Gastroesophageal sphincter (tissue), 4 donors: Measurements from ENCODE around the gene CLSTN1. TPM values are rescaled to one million over a fixed set of nuclear protein-coding genes. Genes with fewer than 3 reads are reported as not detected.

Experiments used
- ATAC-seq: fragments of 150-250 bp; one replicate; pipeline ENCODE4 v1.9.1; 2016; ENCODE audit warnings: mild to moderate bottlenecking, moderate library complexity
- H3K27ac ChIP-seq, 4 donors: fragments of 200-600 bp; sonication (generic) in 3 of 4; 1 replicate in 3 of 4; 2 replicates in 1 of 4; pipeline ENCODE4 v1.5.1; 2016 to 2019
- H3K27me3 ChIP-seq: fragments of 200-600 bp; sonication (generic); one replicate; pipeline ENCODE4 v1.5.1; 2019
- H3K36me3 ChIP-seq, 2 donors: fragments of 200-600 bp; sonication (generic); one replicate each; pipeline ENCODE4 v1.5.1; 2019; ENCODE audit warnings: control low read depth in 1 of 2
- H3K4me1 ChIP-seq, 3 donors: fragments of 200-600 bp; sonication (generic); 1 replicate in 2 of 3; 2 replicates in 1 of 3; pipeline ENCODE4 v1.5.1; 2016 to 2019; ENCODE audit warnings: control low read depth in 2 of 3
- H3K4me3 ChIP-seq, 2 donors: fragments of 200-600 bp; sonication (generic); one replicate each; pipeline ENCODE4 v1.5.1; 2019; ENCODE audit warnings: mild to moderate bottlenecking in 1 of 2, moderate library complexity in 1 of 2
- H3K9me3 ChIP-seq, 3 donors: fragments of 200-600 bp; sonication (generic); one replicate each; pipeline ENCODE4 v1.5.1; 2017 to 2019; ENCODE audit warnings: control low read depth in 2 of 3
- EP300 ChIP-seq: sonication (generic); formaldehyde crosslinking; IDR thresholded peaks from one replicate; pipeline ENCODE4 v1.6.1; 2017; ENCODE audit warnings: antibody characterized with exemption, mild to moderate bottlenecking
- POLR2A ChIP-seq, 2 donors: fragments of 450-650 bp; IDR thresholded peaks; one replicate each; pipeline ENCODE4 v1.6.1; 2017; ENCODE audit warnings: antibody characterized with exemption in 2 of 2, mild to moderate bottlenecking in 2 of 2, moderate library complexity in 1 of 2
- POLR2AphosphoS5 ChIP-seq: sonication (generic); formaldehyde crosslinking; IDR thresholded peaks from one replicate; pipeline ENCODE4 v1.6.1; 2017; ENCODE audit warnings: antibody characterized with exemption
- WGBS, 2 donors: methylation state at CpG; one replicate each; pipeline ENCODE4 v1.1.5; 2018; ENCODE audit warnings: low coverage in 1 of 2; 5-methylcytosine and 5-hydroxymethylcytosine counted together
- total RNA-seq, 4 donors: library from RNA; depleted of rRNA; stranded (reverse); fragments of >200 nt; gene quantifications; one replicate each; pipeline ENCODE4 v1.1.0, GENCODE V29; 2016
- TF ChIP-seq, protein P1 (sequence below), 4 experiments: fragments of 200-600 bp in 2 of 4; fragments of 450-650 bp in 2 of 4; sonication (generic) in 1 of 4; IDR thresholded peaks; one replicate each; pipeline ENCODE4 v1.5.1; 2017 to 2019; ENCODE audit warnings: antibody characterized with exemption in 4 of 4, mild to moderate bottlenecking in 2 of 4, moderate library complexity in 2 of 4

CLSTN1 gene
- total RNA-seq, 4 donors from 2014 or later, result 45.1 to 95.4 (median 58.7) TPM

DNA sequence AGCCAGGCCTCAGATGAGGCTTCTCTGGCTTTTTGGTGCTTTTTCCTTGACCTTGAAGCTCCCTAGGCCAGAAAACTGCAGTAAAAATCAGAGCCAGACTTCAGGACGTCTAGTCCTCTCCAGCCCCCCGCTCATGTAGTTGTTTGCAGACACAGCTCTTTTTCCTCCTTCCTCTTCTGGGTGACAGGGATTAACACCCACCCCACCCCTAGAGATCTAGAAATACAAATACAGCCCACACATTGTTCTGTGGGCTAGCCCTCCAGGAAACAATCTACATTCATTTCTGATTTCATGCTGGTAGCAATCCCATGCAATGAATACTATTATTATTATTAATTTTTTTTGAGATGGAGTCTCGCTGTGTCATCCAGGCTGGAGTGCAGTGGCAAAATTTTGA, 9.9 kb upstream of the CLSTN1 start:
- Histone ChIP-seq H3K36me3 (no peaks in the 10 kb centered on the region), H3K9me3 (no peaks in the 10 kb centered on the region)

DNA sequence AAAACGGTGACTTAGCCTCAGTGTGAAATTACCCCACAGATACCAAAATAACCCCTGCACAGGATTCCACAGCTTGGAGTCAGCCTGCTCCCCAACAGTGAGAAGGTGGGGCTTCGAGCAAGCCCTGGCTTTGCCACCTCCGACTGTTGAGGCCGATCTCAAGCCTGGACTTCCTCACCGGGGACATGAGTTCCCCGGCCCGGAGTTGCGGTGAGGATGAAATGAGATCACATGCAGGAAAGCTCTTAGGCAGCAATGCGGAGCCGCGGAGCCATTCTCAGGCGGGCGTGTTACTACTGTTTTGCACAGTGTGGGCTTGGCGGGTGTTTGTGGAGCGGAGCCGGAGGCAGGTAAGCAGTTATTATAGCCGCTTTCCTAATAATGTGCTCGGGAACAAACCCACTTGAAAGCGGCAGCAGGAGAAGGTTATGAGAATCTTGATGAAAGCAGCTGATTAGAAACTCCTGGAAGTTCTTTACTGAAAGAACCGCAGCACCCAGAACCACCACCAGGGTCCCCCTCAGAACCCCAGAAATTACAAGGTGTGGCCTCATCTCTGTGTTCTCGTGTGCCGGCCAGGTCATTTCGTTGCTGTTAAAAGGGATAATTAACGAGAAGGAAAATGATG, 3.9 kb upstream of the CLSTN1 start:
- H3K4me1 ChIP-seq, result peaks cover 0 to 24% (median 12%) of the 10 kb centered on the region in 3 donors
- no peak for TF ChIP-seq EP300
- WGBS, 2 donors, result 73 to 86% methylated on average over 13 to 18 of the region's 24 CpGs
- H3K36me3 ChIP-seq, result no peaks in the 10 kb centered on the region
- ATAC-seq, result no peak
- no peak overlapping the region for H3K27ac ChIP-seq
- H3K9me3 ChIP-seq, result no peaks in the 10 kb centered on the region
- H3K4me3 ChIP-seq, result no peak overlapping the region
- H3K27me3 ChIP-seq, result no peaks in the 10 kb centered on the region

More for the DNA sequence above, 9.9 kb upstream of the CLSTN1 start:
- no peak overlapping the region for H3K4me3 ChIP-seq
- H3K27me3 ChIP-seq, result no peaks in the 10 kb centered on the region
- TF ChIP-seq POLR2AphosphoS5 (no peak), EP300 (no peak), POLR2A (IDR thresholded peaks at IDR 0.05) (no peak)
- TF ChIP-seq, protein P1, sequence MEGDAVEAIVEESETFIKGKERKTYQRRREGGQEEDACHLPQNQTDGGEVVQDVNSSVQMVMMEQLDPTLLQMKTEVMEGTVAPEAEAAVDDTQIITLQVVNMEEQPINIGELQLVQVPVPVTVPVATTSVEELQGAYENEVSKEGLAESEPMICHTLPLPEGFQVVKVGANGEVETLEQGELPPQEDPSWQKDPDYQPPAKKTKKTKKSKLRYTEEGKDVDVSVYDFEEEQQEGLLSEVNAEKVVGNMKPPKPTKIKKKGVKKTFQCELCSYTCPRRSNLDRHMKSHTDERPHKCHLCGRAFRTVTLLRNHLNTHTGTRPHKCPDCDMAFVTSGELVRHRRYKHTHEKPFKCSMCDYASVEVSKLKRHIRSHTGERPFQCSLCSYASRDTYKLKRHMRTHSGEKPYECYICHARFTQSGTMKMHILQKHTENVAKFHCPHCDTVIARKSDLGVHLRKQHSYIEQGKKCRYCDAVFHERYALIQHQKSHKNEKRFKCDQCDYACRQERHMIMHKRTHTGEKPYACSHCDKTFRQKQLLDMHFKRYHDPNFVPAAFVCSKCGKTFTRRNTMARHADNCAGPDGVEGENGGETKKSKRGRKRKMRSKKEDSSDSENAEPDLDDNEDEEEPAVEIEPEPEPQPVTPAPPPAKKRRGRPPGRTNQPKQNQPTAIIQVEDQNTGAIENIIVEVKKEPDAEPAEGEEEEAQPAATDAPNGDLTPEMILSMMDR (IDR thresholded peaks at IDR 0.05), result no peak
- ATAC-seq, result no peak
- H3K27ac ChIP-seq, result no peak overlapping the region
- peaks cover 0 to 19% (median 8%) of the 10 kb centered on the region in 3 donors for H3K4me1 ChIP-seq
- 86 to 100% methylated on average over 1 to 3 of the region's 3 CpGs for WGBS, 2 donors

DNA sequence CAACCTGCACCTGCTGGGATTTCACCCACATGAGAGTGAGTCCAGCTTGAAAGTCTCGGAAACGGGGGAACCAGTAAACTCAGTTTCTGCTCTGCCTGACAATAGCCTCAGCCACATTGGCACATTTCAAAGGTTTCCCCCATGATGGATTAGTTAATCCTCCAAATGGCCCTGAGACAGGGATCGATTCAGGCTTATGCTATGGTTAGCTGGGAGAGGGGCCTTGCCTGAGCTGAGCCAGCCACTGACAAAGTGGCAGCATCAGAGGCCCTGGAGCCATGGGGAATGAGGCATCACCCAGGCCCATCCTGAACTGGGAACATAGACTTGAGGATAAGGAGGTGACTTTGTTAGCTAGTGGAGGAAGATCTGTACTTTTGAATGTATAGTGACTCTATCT, 2.9 kb upstream of the CLSTN1 start:
- WGBS, 2 donors, result 79% methylated on average over 2 of the region's 3 CpGs; no CpG with 5 or more reads in 1 of the 2 donors
- TF ChIP-seq POLR2AphosphoS5, result no peak
- TF ChIP-seq EP300, result no peak
- TF ChIP-seq, protein P1 (IDR thresholded peaks at IDR 0.05), result no peak
- TF ChIP-seq POLR2A (IDR thresholded peaks at IDR 0.05), result no peak
- Histone ChIP-seq H3K27ac (peak overlapping the region in 3 of 4 donors; percentile 96 to 97 (median 97)), H3K36me3 (no peaks in the 10 kb centered on the region), H3K27me3 (no peaks in the 10 kb centered on the region), H3K4me1 (peaks cover 0 to 34% (median 12%) of the 10 kb centered on the region in 3 donors), H3K9me3 (no peaks in the 10 kb centered on the region), H3K4me3 (no peak overlapping the region)
- no peak for ATAC-seq

DNA sequence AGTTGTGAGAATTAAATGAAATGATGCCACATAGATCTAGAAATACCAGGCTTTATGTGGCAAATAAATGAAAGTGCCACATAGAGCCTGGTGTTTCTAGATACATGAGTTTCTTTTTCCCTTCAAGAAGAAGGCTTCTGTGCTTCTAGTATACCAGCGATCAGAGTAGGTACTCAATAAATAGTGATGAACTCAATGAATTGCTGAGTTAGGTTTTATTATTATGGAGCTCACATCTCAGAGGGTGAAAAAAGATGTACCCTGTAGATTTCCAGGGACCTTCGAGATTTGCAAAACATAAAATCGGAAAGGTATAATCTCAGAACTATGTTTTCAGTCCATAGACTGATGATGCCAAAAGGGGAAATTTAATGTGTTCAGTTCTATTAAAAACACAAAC, 2.3 kb upstream of the CLSTN1 start:
- no peak overlapping the region for H3K4me3 ChIP-seq
- H3K27me3 ChIP-seq, result no peaks in the 10 kb centered on the region
- 59 to 88% methylated on average over 3 of the region's 3 CpGs for WGBS, 2 donors
- ATAC-seq, result no peak
- TF ChIP-seq, protein P1 (IDR thresholded peaks at IDR 0.05), result no peak
- TF ChIP-seq POLR2A (IDR thresholded peaks at IDR 0.05) (no peak), POLR2AphosphoS5 (no peak), EP300 (no peak)
- H3K4me1 ChIP-seq, result peaks cover 0 to 39% (median 12%) of the 10 kb centered on the region in 3 donors
- H3K36me3 ChIP-seq, result no peaks in the 10 kb centered on the region
- peak overlapping the region; percentile 92 to 97 (median 96) for H3K27ac ChIP-seq
- H3K9me3 ChIP-seq, result no peaks in the 10 kb centered on the region

DNA sequence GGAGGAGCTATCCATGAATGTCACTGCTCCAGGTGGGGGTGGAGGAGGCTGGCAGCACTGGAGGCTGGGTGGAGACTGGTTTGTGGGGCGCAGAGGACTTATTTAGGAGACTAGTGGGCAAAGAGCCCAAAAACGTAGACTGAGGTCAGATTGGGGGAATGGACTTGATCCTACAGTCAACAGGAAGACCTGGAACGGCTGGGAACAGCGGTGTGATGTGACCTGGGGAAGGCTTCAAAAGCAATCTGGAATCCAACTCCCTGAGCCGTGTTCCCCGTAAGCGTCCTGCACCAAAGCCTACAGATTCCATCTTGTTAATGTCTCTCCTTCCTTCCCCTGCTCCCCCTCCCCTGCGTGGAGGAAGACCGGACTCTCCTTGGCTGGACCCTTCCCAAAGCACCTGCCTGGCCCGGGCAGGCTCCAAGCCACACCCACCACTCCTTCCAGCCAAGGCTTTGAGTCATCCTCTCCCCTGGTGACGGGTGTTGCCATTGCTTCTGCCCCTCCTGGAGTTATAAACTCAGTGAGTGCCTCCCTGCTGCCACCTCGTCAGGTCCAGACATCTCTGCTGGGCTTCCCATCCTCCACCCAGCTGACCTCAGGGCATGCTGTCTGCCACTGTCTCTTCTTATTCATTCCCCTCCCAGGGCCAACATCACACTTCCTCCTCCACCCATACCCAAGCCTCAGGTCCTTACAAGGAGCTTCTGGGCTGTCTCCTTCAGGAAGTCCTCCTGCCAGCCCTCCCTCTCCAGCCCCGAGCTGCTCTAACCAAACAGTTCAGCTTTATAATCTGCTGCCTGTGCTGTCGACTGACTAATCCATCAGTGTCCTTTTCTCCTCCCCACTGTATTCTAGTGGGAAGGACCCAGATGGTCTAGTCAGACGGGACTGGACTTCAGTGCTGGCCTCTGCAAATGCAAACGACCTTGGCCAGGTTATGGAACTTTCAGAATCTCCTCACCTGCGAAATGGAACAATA, 1.6 kb upstream of the CLSTN1 start:
- peak overlapping the region in 1 of 2 donors; percentile 83 for H3K4me3 ChIP-seq
- ATAC-seq, result peak; percentile 49
- 12 to 14% methylated on average over 13 to 17 of the region's 17 CpGs for WGBS, 2 donors

More for the DNA sequence above, 1.6 kb upstream of the CLSTN1 start:
- TF ChIP-seq EP300 (no peak), POLR2A (IDR thresholded peaks at IDR 0.05) (no peak), POLR2AphosphoS5 (no peak)
- TF ChIP-seq, protein P1 (IDR thresholded peaks at IDR 0.05), result peak in 1 of 4 experiments; percentile 24
- Histone ChIP-seq H3K4me1 (peaks cover 0 to 46% (median 12%) of the 10 kb centered on the region in 3 donors), H3K36me3 (no peaks in the 10 kb centered on the region), H3K9me3 (no peaks in the 10 kb centered on the region), H3K27me3 (no peaks in the 10 kb centered on the region), H3K27ac (peak overlapping the region; percentile 92 to 97 (median 96))
